Measurements from ENCODE around the gene ZGPAT.
"Not testable (repeated sequence)": the region's sequence is repeated elsewhere in the genome, so short reads cannot be mapped to it uniquely, and the experiment has no call there.

Gene ZGPAT

GRCh38 chr20:63755933-63756647 lies 48.3 kb downstream of the ZGPAT start:
- DNase-seq (ENCODE audit: extremely low read depth in 1 of 2, low read depth in 1 of 2), result no peak

DNA sequence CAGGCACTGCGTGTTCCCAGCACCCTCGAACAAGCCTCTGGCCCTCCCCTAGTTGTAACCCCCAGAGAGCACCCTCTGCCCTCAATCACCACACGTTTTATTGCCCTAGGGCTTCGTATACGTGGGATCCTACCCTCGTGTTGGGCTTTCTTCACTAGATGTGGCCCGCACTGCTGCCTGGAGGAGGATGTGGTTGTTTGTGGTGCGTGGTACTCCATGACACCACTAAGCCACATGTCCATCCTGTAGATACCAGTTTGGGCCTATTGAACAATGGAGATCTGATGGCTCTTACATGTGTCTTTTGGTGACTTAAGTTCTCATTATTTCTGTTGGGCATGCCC lies 48.8 kb downstream of the ZGPAT start:
- DNase-seq (ENCODE audit: extremely low read depth in 1 of 2, low read depth in 1 of 2), result no peak

DNA sequence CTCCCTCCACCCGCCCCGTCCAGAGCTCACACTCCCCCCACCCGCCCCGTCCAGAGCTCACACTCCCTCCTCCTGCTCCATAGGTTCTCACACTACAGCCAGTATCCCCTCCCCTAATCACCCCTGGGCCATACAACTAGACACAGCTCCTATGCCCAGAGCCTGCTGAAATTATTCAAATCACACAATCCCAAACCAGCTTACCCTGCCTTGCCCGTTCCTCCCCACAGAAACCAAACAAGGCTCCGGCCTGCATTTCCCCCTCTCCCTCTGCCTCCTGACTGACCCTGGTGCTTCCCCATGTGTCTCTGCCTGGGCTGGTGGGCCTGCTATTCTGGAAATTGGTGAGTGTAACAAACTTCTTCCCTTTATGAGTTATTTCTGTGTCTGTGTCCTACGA lies 50.3 kb downstream of the ZGPAT start:
- DNase-seq (ENCODE audit: extremely low read depth in 1 of 2, low read depth in 1 of 2), result no peak

- no peak for DNase-seq (ENCODE audit: extremely low read depth in 1 of 2, low read depth in 1 of 2)
These were observed 51.6 kb downstream of the ZGPAT start for GRCh38 chr20:63759377-63759901.

GRCh38 chr20:63765082-63765873 lies 57.4 kb downstream of the ZGPAT start:
- DNase-seq (ENCODE audit: extremely low read depth in 1 of 2, low read depth in 1 of 2), result no peak

- no peak for DNase-seq (ENCODE audit: extremely low read depth in 1 of 2, low read depth in 1 of 2)
These were observed 58.1 kb downstream of the ZGPAT start for GRCh38 chr20:63765902-63766301.

- no peak for DNase-seq (ENCODE audit: extremely low read depth in 1 of 2, low read depth in 1 of 2)
These were observed 59.0 kb downstream of the ZGPAT start for GRCh38 chr20:63766695-63767426.

DNA sequence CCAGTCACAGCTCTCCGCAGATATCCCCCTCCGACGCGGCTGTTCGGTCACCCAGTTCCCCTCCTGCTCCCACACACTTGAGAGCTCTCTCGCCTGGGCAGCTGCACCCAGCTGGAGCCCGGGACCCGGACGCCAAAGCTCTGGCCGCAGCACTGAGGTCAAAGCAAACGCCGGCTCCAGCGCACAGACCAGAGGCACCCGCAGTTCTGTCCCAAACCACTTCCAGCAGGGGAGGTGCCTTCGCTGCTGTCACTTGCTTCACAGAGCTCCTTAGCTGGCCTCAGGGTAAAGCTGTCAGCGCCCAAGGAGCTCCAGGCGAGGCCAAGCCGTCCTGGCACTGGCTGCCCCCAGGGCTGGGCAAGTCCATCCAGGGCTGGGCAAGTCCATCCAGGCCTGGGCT lies 59.6 kb downstream of the ZGPAT start:
- DNase-seq (ENCODE audit: extremely low read depth in 1 of 2, low read depth in 1 of 2), result no peak

- DNase-seq (ENCODE audit: extremely low read depth in 1 of 2, low read depth in 1 of 2), result no peak
These were observed 60.0 kb downstream of the ZGPAT start for GRCh38 chr20:63767886-63768285.

- DNase-seq (ENCODE audit: extremely low read depth in 1 of 2, low read depth in 1 of 2), result no peak
These were observed 61.0 kb downstream of the ZGPAT start for GRCh38 chr20:63768591-63769515.

DNA sequence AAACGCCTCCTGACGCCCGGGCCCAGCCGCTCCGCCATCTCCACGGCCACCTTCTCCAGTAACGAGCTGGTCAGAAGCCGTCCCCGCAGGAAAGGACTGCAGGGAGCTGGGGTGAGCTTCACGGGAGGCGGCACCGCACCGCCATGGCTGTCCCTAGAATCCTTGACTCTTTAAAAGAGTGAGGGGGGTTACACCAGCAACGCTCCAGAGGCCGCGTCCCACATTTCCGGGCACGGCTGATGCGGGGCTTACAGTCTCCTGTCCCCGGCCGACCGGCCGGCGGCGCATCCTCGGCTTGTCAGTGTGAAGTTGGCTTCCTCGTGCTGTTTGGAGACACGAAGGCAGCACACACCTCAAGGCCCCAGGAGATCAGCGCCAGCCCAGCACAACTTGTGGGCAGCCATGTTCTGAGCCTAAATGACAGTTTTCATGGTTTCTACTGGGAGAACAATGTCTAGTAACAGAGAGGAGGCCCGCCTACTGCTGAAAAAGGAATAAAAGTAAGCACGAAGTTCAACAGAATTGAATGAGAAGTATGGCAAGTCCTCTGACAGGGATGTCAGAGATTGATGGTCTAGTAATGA lies 62.1 kb downstream of the ZGPAT start:
- no peak for DNase-seq (ENCODE audit: extremely low read depth in 1 of 2, low read depth in 1 of 2)

GRCh38 chr20:63771046-63771707 lies 63.3 kb downstream of the ZGPAT start:
- DNase-seq (ENCODE audit: extremely low read depth in 1 of 2, low read depth in 1 of 2), result no peak

DNA sequence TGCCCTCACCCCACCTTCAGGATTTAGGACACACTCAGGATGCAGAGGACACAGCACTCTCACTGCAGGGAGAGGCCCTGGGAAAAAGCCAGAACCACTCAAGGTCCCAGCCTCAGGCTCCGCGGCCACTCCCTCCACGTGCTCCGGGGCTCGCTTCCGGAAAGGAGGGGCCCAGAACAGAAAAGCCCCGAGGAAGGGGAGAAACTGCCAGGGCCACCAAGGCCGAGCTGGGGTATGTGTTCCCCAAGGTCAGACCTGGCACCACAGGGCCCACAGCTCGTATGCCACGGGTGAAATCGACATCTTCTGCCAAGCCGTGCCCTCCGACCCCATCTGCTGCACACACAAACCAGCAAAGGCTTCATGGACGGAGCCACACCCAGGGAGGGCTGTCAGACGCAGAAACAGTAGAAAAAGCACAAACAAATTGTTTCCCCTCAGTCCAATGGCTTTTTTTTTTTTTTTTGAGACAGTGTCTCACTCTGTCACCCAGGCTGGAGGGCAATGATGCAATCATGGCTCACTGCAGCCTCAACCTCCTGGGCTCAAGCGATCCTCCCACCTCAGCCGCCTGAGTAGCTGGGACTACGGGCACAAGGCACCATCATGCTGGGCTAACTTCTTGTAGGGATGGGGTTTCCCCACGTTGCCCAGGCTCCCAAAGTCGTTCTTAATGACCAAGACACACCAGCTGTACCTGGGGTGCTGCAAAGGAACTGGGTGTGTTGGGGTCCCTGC lies 65.1 kb downstream of the ZGPAT start:
- DNase-seq (ENCODE audit: extremely low read depth in 1 of 2, low read depth in 1 of 2), result no peak

DNA sequence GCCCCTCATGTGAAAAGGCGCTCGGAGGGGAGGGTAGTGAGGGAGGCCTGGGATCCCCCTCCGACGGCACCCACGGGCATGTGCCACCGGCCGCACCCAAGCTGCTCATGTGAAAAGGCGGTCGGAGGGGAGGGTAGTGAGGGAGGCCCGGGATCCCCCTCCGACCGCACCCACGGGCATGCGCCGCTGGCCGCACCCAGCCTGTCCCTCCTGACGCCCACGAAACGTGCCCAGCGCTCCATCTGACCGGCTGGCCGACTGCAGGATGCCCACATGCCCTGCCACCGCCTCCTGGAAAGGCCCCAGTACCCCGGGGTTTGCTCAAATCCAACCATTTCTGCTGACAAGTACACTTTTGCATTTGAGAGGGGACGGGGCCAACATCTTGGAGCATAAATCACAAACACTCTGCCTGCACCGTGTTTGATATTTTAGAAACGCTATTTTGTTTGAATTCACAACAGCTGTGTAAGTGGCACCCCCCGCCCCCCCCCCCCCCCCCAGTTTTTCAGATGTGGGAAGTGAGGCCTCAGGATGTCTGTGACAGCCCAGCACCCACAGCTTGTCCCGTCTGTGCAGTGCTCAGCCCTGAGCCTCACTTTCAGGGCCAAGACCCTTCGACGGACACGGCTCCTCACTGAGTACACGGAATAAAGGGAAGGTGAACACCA lies 65.9 kb downstream of the ZGPAT start:
- DNase-seq (ENCODE audit: extremely low read depth in 1 of 2, low read depth in 1 of 2), result no peak

DNA sequence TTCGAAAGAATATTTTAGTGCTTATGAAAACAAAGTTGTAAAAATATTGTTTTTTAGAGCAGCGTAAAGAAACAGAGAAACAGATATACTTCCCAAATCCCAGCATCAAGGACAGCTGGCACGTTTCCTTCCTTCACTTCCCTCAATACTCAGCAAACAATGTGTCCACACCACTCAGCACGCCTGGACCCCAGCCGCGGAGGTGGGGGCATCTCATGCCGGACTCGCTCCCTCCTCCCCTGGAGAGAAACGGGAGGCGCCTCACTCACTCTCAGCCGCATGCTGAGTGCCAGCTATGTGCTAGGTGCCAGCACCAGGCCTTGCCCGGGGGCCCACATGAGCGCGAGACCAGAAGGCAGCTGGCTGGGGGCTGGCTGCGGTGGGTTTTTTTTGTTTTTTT lies 66.5 kb downstream of the ZGPAT start:
- DNase-seq (ENCODE audit: extremely low read depth in 1 of 2, low read depth in 1 of 2), result no peak

- DNase-seq (ENCODE audit: extremely low read depth in 1 of 2, low read depth in 1 of 2), result peak in 1 of 2 donors; percentile 12
These were observed 67.5 kb downstream of the ZGPAT start for GRCh38 chr20:63775096-63775978.

- DNase-seq (ENCODE audit: extremely low read depth in 1 of 2, low read depth in 1 of 2), result not testable (repeated sequence)
These were observed 69.0 kb downstream of the ZGPAT start for GRCh38 chr20:63776875-63777274.

Data from stimulated activated CD8-positive, alpha-beta memory T cell treated with anti-CD3 and anti-CD28 coated beads, Interleukin-7, amount 100 ng/mL, for 48 hours (primary cell).